Heart right ventricle (tissue), 16 donors: ENCODE data around the gene TTLL10. TPM values are rescaled to one million over a fixed set of nuclear protein-coding genes. Genes with fewer than 3 reads are reported as not detected.

ENCODE experiments used
- ATAC-seq, 8 donors: fragments of 200-7000 bp; cut with Tn5 transposase; one replicate each; pipeline ENCODE4 v1.9.1; 2020; ENCODE audit warnings: mild to moderate bottlenecking in 8 of 8, moderate library complexity in 8 of 8, moderate number of reproducible peaks in 1 of 8
- DNase-seq, 2 donors: peaks; one replicate each; pipeline ENCODE4 v3.0.0-alpha.2; 2020
- H3K27ac ChIP-seq, 10 donors: fragments of 200-600 bp; sonication (generic) in 2 of 10; one replicate each; pipeline versions ENCODE4 v1.5.0 to v1.8.0; 2020 to 2022; ENCODE audit warnings: mild to moderate bottlenecking in 3 of 10
- H3K27me3 ChIP-seq, 7 donors: fragments of 200-600 bp; one replicate each; pipeline ENCODE4 v1.8.0; 2021 to 2022; ENCODE audit warnings: mild to moderate bottlenecking in 2 of 7
- H3K36me3 ChIP-seq, 9 donors: fragments of 200-600 bp; sonication (generic) in 1 of 9; one replicate each; pipeline versions ENCODE4 v1.5.0 to v1.8.0; 2020 to 2022; ENCODE audit warnings: mild to moderate bottlenecking in 2 of 9
- H3K4me1 ChIP-seq, 9 donors: fragments of 200-600 bp; sonication (generic) in 1 of 9; one replicate each; pipeline versions ENCODE4 v1.5.0 to v1.8.0; 2020 to 2022; ENCODE audit warnings: mild to moderate bottlenecking in 4 of 9
- H3K4me3 ChIP-seq, 10 donors: fragments of 200-600 bp; sonication (generic) in 2 of 10; one replicate each; pipeline versions ENCODE4 v1.5.0 to v1.8.0; 2020 to 2022; ENCODE audit warnings: mild to moderate bottlenecking in 7 of 10, moderate library complexity in 2 of 10
- H3K9me3 ChIP-seq, 11 donors: fragments of 200-600 bp in 10 of 11; sonication (generic) in 2 of 11; one replicate each; pipeline versions ENCODE4 v1.5.0 to v1.8.0; 2013 to 2022; ENCODE audit warnings: mild to moderate bottlenecking in 2 of 11, control low read depth in 1 of 11, moderate library complexity in 1 of 11
- CTCF ChIP-seq, 9 donors: fragments of 200-600 bp; sonication (generic) in 2 of 9; IDR thresholded peaks; one replicate each; pipeline versions ENCODE4 v1.5.0 to v1.8.0; 2021 to 2022; ENCODE audit warnings: antibody characterized with exemption in 9 of 9, mild to moderate bottlenecking in 5 of 9, moderate library complexity in 1 of 9
- WGBS, 2 donors: extraction: QIAGEN DNeasy Blood & Tissue Kit; methylation state at CpG; one replicate each; pipeline ENCODE4 v1.1.7; 2013; ENCODE audit warnings: inconsistent platforms in 1 of 2; 5-methylcytosine and 5-hydroxymethylcytosine counted together
- intact Hi-C, 10 donors: fragments of 100-400 bp; cut with DNase I; formaldehyde crosslinking; loops; one replicate each; pipeline versions ENCODE4 v1.11.1 to v1.14.2; 2022
- polyA plus RNA-seq, 2 donors: library from polyadenylated mRNA; stranded (reverse); fragments of 200-250 nt; gene quantifications; one replicate each; pipeline ENCODE4 v1.2.3, GENCODE V29; 2013
- total RNA-seq, 10 donors: library from RNA; stranded (reverse); fragmentation: NEBNext Ultra II Directional in 3 of 10; extraction: Animal tissue kit (Norgen Biotek cat#: 25700) in 3 of 10; gene quantifications; one replicate each; pipeline versions ENCODE4 v1.2.1 to v1.2.4, GENCODE V29; 2021 to 2023
- donor health status: Arrhythmogenic right ventricular cardiomyopathy.
- donor health status: ischemic (EF 13 %, LVEDD 7.1; RV severe dilation, severe dysfunction).
- donor health status: healthy with polysubstance abuse.
- donor health status: DM: no; HTN: yes; CAD: no.
- donor health status: DM: no; HTN: no; CAD: no.
- donor health status: ischemic (EF 25% LVEDD 6.9; RV normal size, moderate dysfunction).
- donor health status: ischemic (EF 25% LVEDD 5.7; RV mildly dilated, moderate dysfunction).
- donor health status: healthy.
- donor health status: DM: yes; HTN: yes; CAD: no.
- donor health status: Ischemic cardiomyopathy.
- donor health status: ischemic (EF 35%, LVEDD 5.7; RV mildly dilated, moderate dysfunction).
- donor health status: nonischemic (EF 11% LVEDD 7.7; RV severe dilation, severe dysfunction).
- donor health status: DM: yes; HTN: yes; CAD: no.
- donor health status: PGD.
- donor health status: ischemic (EF 29% LVEDD 5.4; RV normal size, mild dysfunction).
- donor health status: nonischemic (EF 23%, LVEDD 6.1; RV moderate dilation, normal function).

Gene TTLL10
- total and polyA plus RNA-seq, 12 donors: 0.09 to 0.53 (median 0.26) TPM; not detected in 3

GRCh38 chr1:1218524-1219200 lies 45.0 kb downstream of the TTLL10 start:
- ATAC-seq: no peak
- Histone ChIP-seq H3K27ac (peak overlapping the region in 4 of 10 donors; percentile 12 to 87 (median 78)), H3K9me3 (no peaks in the 10 kb centered on the region), H3K36me3 (peaks cover 0 to 84% (median 53%) of the 10 kb centered on the region in 9 donors), H3K4me1 (peaks cover 2 to 45% (median 26%) of the 10 kb centered on the region in 9 donors), H3K27me3 (peaks cover 0 to 6% (median 0%) of the 10 kb centered on the region in 7 donors), H3K4me3 (peak overlapping the region in 1 of 10 donors; percentile 15)
- no peak for DNase-seq
- WGBS, 2 donors: 94 to 95% methylated on average over 36 of the region's 36 CpGs
- intact Hi-C loops: no loop called here
- no peak for TF ChIP-seq CTCF (IDR thresholded peaks at IDR 0.05)

GRCh38 chr1:1219341-1219740 lies 45.7 kb downstream of the TTLL10 start:
- Histone ChIP-seq H3K9me3 (no peaks in the 10 kb centered on the region), H3K27ac (peak overlapping the region in 3 of 10 donors; percentile 20 to 78 (median 77)), H3K27me3 (no peaks in the 10 kb centered on the region), H3K4me1 (peaks cover under 1 to 39% (median 20%) of the 10 kb centered on the region in 9 donors), H3K4me3 (no peak overlapping the region), H3K36me3 (peaks cover 0 to 91% (median 60%) of the 10 kb centered on the region in 9 donors)
- no peak for TF ChIP-seq CTCF (IDR thresholded peaks at IDR 0.05)
- WGBS, 2 donors: 93 to 94% methylated on average over 20 of the region's 20 CpGs
- ATAC-seq: peak in 1 of 8 donors; percentile 17
- intact Hi-C loops: no loop called here
- no peak for DNase-seq

- WGBS, 2 donors: 85 to 89% methylated on average over 24 of the region's 24 CpGs
Measured at GRCh38 chr1:1220197-1220596, 46.5 kb downstream of the TTLL10 start.

More at GRCh38 chr1:1220197-1220596, 46.5 kb downstream of the TTLL10 start:
- Histone ChIP-seq H3K27me3 (no peaks in the 10 kb centered on the region), H3K36me3 (peaks cover 0 to 100% (median 62%) of the 10 kb centered on the region in 9 donors), H3K4me3 (no peak overlapping the region), H3K27ac (no peak overlapping the region), H3K9me3 (no peaks in the 10 kb centered on the region), H3K4me1 (peaks cover 0 to 35% (median 13%) of the 10 kb centered on the region in 9 donors)
- ATAC-seq: no peak
- DNase-seq: no peak
- intact Hi-C loops: no loop called here
- TF ChIP-seq CTCF (IDR thresholded peaks at IDR 0.05): no peak
